Spleen (tissue), 7 donors: ENCODE data around the gene PRPH2.

Experiments used
- CTCF ChIP-seq, 11 experiments: fragments of 200-600 bp in 7 of 11; fragments of 450-650 bp in 4 of 11; sonication (generic) in 4 of 11; IDR thresholded peaks in 8 of 11; conservative IDR thresholded peaks in 3 of 11; 1 replicate in 7 of 11; 2 replicates in 4 of 11; pipeline versions ENCODE4 v1.4.0 to v1.8.0; 2016 to 2021; ENCODE audit warnings: antibody characterized with exemption in 11 of 11, inconsistent platforms in 4 of 11, mild to moderate bottlenecking in 1 of 11
- POLR2A ChIP-seq, 3 donors: fragments of 450-650 bp; IDR thresholded peaks; one replicate each; pipeline ENCODE4 v1.5.1; 2017; ENCODE audit warnings: antibody characterized with exemption in 3 of 3, mild to moderate bottlenecking in 1 of 3
- POLR2AphosphoS5 ChIP-seq, 3 donors: sonication (generic); formaldehyde crosslinking; IDR thresholded peaks; one replicate each; pipeline ENCODE4 v1.5.1; 2017; ENCODE audit warnings: antibody characterized with exemption in 3 of 3
- donor health status: DM: no; HTN: no; CAD: no; lungs with moderate emphysema.
- donor health status: DM: no; HTN: no; CAD: no.
- donor health status: DM: no; HTN: no; CAD: no.

- TF ChIP-seq POLR2A (IDR thresholded peaks at IDR 0.05) (no peak), CTCF (IDR thresholded peaks at IDR 0.05 in 8 of 11, conservative IDR thresholded peaks at IDR 0.05 in 3 of 11) (no peak), POLR2AphosphoS5 (IDR thresholded peaks at IDR 0.05) (no peak)
These were observed 3.6 kb upstream of the PRPH2 start for GRCh38 chr6:42726026-42726425.
